Thoracic aorta (tissue), 2 donors: ENCODE measurements around the gene PRR33. TPM values are rescaled to one million over a fixed set of nuclear protein-coding genes. Genes with fewer than 3 reads are reported as not detected.

Experiments
- ATAC-seq: fragments of 150-250 bp; one replicate; pipeline ENCODE4 v1.8.0; 2017; ENCODE audit warnings: low read depth; ENCODE audit not compliant: insufficient number of reproducible peaks, low FRiP score
- DNase-seq: peaks from one replicate; pipeline ENCODE4 v3.0.0-alpha.2; 2020; ENCODE audit warnings: low spot score
- H3K27ac ChIP-seq, 2 donors: fragments of 200-600 bp; sonication (generic); 1 replicate in 1 of 2; 2 replicates in 1 of 2; pipeline ENCODE4 v1.5.1; 2016; ENCODE audit warnings: mild to moderate bottlenecking in 2 of 2, moderate library complexity in 2 of 2
- H3K27me3 ChIP-seq: fragments of 200-600 bp; sonication (generic); replicated peaks from 2 replicates; pipeline ENCODE4 v1.6.0; 2016; ENCODE audit warnings: mild to moderate bottlenecking; ENCODE audit not compliant: insufficient read depth
- H3K36me3 ChIP-seq: fragments of 200-600 bp; sonication (generic); one replicate; pipeline ENCODE4 v1.5.1; 2016
- H3K4me1 ChIP-seq, 2 donors: fragments of 200-600 bp; sonication (generic); 1 replicate in 1 of 2; 2 replicates in 1 of 2; pipeline versions ENCODE4 v1.5.1 to v1.6.0; 2016; ENCODE audit warnings: low read depth in 2 of 2, mild to moderate bottlenecking in 1 of 2; ENCODE audit not compliant: control insufficient read depth in 1 of 2
- H3K4me3 ChIP-seq: fragments of 200-600 bp; sonication (generic); 2 replicates; pipeline ENCODE4 v1.5.1; 2016; ENCODE audit warnings: mild to moderate bottlenecking
- H3K9me3 ChIP-seq: fragments of 200-600 bp; sonication (generic); 2 replicates; pipeline ENCODE4 v1.5.1; 2016
- total RNA-seq, 2 donors: library from RNA; depleted of rRNA; stranded (reverse); fragments of >200 nt; gene quantifications; one replicate each; pipeline versions ENCODE4 v1.1.0 to v1.2.3, GENCODE V29; 2016
- TF ChIP-seq, protein P1 (sequence below): fragments of 200-600 bp; sonication (generic); IDR thresholded peaks from one replicate; pipeline ENCODE4 v1.5.1; 2019; ENCODE audit warnings: antibody characterized with exemption

Gene PRR33
- total RNA-seq, 2 donors from 2014 or later: 0.41 TPM; not detected in 1

DNA sequence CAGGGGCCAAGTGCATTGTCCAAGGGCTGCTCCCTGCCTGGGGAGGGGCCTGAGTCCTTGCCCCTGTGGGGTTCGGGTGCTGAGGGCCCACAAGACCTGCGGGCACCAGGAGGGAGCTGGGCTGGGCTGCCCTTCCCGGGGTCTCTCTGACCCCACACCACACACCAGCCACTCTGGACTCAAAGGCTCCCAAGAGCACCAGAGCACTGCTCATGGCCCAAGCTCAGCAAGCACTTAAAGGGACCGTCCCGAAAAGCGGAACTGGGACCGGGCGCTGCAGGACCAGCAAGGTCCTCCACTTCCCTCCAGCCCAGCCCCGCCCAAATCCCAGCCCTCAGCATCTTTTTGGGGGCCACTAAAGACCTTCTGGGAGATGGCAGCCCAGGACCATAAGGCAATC, 33.5 kb downstream of the PRR33 start:
- Histone ChIP-seq H3K4me1 (peaks cover 2 to 4% of the 10 kb centered on the region in 2 donors), H3K9me3 (no peaks in the 10 kb centered on the region)
- no peak for DNase-seq

DNA sequence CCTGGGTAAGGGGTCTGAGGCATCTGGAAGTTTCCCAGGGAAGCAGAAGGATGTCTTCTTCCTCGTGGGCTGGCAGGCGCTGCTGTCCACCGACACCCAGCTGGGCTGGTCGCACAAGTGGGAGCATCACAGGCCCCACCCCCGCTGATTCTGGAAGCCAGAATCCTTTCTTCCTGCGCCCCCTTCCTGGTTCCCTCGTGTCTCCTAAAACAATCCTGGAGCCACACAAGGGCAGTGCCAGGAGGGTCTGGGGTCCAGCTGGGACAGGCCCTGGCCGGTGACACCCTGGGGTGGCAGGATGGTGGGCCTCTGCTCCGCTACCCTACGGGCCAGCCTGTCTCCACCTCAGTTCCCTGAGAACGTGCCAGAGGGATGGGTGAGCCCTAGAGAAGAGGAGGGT, 34.6 kb downstream of the PRR33 start:
- Histone ChIP-seq H3K27ac (no peak overlapping the region), H3K4me3 (no peak overlapping the region), H3K36me3 (no peaks in the 10 kb centered on the region), H3K9me3 (no peaks in the 10 kb centered on the region), H3K4me1 (no peaks in the 10 kb centered on the region), H3K27me3 (no peaks in the 10 kb centered on the region)
- TF ChIP-seq, protein P1, sequence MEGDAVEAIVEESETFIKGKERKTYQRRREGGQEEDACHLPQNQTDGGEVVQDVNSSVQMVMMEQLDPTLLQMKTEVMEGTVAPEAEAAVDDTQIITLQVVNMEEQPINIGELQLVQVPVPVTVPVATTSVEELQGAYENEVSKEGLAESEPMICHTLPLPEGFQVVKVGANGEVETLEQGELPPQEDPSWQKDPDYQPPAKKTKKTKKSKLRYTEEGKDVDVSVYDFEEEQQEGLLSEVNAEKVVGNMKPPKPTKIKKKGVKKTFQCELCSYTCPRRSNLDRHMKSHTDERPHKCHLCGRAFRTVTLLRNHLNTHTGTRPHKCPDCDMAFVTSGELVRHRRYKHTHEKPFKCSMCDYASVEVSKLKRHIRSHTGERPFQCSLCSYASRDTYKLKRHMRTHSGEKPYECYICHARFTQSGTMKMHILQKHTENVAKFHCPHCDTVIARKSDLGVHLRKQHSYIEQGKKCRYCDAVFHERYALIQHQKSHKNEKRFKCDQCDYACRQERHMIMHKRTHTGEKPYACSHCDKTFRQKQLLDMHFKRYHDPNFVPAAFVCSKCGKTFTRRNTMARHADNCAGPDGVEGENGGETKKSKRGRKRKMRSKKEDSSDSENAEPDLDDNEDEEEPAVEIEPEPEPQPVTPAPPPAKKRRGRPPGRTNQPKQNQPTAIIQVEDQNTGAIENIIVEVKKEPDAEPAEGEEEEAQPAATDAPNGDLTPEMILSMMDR: no peak
- ATAC-seq: no peak
- no peak for DNase-seq

More for the DNA sequence above, 33.5 kb downstream of the PRR33 start:
- ATAC-seq: no peak
- Histone ChIP-seq H3K4me3 (no peak overlapping the region), H3K36me3 (no peaks in the 10 kb centered on the region), H3K27ac (no peak overlapping the region), H3K27me3 (no peaks in the 10 kb centered on the region)
- TF ChIP-seq, protein P1: no peak

DNA sequence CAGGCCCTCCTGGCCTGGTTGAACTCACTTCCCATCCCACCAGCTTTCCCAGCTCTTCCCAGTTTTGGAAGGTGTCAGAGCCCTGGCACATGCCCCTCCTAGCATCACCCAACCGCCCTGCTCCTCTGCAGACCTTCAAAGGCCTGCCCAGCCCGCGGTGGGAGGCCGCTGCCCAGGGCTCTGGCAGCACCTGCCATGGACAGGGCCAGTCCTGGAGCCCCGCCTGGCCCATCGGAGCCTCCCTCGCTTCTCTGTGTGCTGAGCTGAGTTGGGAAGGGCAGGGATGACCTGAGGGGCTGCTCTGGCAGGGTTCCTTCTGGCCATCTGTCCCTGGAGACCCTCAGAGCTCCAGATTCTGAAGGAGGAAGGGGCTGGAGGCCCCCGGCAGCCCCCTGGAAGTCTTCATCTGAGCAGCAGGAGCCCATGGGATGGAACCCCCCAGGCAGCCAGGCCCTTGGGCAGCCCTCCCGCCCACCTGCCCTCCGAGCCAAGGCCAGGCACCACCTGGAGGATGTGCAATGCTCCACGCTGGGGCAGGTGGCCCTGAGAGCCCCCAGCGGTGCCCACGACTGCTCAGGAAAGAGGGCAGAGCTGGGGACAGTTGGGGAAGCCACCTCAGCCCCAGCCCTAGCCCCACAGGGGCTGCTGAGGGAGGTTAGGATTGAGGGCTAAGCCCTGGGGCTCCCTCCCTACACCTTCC, 35.2 kb downstream of the PRR33 start:
- no peaks in the 10 kb centered on the region for H3K27me3 ChIP-seq
- DNase-seq (no peak), ATAC-seq (no peak)
- H3K9me3 ChIP-seq: no peaks in the 10 kb centered on the region
- TF ChIP-seq, protein P1: no peak
- H3K4me1 ChIP-seq: peaks cover 0 to 1% of the 10 kb centered on the region in 2 donors
- H3K27ac ChIP-seq: no peak overlapping the region
- no peaks in the 10 kb centered on the region for H3K36me3 ChIP-seq
- H3K4me3 ChIP-seq: no peak overlapping the region

DNA sequence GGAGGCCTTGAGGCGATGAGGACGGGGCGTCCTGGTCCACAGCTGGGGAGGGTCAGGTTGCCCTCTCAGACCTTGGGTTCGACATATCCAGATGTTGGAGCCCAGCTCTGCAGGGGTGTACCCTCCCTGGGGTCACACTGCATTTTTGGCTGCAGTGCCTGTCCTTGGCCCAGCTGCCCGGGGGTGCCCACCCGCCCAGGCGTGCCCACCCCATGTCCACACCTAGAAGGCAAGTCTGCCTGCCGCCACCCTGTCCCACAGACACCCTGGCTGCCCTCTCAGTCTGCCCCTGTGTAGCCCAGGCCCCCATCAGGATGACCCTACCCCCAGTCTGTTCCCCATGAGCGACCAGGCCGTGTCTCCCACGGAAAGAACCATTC, 35.8 kb downstream of the PRR33 start:
- Histone ChIP-seq H3K36me3 (no peaks in the 10 kb centered on the region), H3K27me3 (no peaks in the 10 kb centered on the region), H3K9me3 (no peaks in the 10 kb centered on the region), H3K4me3 (no peak overlapping the region), H3K4me1 (peaks cover 0 to 4% of the 10 kb centered on the region in 2 donors), H3K27ac (no peak overlapping the region)
- no peak for ATAC-seq
- TF ChIP-seq, protein P1: no peak
- DNase-seq: no peak

DNA sequence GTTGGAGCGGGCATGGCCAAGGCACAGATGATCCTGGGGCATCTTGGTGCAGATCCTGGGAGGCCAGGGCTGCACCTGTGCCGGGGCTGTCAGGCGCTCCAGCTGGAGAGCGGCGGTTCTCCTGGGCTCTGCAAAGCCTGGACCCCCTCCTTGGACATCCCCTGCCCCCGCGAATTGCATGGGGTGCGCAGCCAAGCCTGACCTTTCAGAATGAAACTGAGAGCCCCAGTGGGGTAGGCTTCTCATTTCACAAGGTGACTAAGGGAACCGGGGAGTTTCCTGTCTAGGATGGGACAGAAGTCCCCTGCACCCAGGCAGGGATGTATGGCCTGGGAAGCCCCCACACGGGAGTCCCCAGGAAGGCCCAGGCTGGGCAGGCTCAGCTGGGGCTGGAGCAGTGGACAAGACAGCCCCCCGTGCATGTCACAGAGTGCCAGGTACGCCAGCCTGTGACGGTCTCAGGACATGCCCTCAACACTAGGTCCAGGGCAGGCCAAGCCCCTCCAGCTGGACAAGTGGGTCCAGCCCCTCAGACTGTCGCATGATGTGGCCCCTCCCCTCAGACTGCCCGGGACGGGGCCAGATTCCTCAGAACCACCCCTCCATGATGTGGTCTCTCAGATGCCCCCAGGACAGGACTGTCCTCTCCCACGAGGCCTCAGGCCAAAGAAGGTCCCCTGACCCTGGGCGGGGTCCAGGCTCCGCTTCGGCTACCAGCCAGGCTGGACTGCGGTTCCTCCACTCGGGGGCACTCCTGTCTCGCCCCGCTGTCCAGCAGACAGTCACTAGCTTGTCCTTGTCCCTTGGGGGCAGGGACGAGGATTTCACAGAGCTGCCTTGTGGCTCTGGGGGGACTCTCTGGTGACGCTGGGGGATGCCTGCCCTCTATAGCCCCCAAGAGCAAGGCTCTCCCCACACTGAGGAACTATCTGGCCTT, 36.5 kb downstream of the PRR33 start:
- DNase-seq (no peak), ATAC-seq (no peak)
- Histone ChIP-seq H3K36me3 (no peaks in the 10 kb centered on the region), H3K4me1 (peaks cover 0 to 4% of the 10 kb centered on the region in 2 donors), H3K27ac (no peak overlapping the region), H3K4me3 (peak overlapping the region; percentile 56), H3K27me3 (no peaks in the 10 kb centered on the region), H3K9me3 (no peaks in the 10 kb centered on the region)
- TF ChIP-seq, protein P1: no peak
